NCI-H2029 (cell line): ENCODE data around the gene FAM168A.

Source experiments
- DNase-seq: peaks from one replicate; lab custom pipeline; 2025; lab: John Stamatoyannopoulos, UW

Gene FAM168A, protein sequence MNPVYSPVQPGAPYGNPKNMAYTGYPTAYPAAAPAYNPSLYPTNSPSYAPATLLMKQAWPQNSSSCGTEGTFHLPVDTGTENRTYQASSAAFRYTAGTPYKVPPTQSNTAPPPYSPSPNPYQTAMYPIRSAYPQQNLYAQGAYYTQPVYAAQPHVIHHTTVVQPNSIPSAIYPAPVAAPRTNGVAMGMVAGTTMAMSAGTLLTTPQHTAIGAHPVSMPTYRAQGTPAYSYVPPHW

DNA sequence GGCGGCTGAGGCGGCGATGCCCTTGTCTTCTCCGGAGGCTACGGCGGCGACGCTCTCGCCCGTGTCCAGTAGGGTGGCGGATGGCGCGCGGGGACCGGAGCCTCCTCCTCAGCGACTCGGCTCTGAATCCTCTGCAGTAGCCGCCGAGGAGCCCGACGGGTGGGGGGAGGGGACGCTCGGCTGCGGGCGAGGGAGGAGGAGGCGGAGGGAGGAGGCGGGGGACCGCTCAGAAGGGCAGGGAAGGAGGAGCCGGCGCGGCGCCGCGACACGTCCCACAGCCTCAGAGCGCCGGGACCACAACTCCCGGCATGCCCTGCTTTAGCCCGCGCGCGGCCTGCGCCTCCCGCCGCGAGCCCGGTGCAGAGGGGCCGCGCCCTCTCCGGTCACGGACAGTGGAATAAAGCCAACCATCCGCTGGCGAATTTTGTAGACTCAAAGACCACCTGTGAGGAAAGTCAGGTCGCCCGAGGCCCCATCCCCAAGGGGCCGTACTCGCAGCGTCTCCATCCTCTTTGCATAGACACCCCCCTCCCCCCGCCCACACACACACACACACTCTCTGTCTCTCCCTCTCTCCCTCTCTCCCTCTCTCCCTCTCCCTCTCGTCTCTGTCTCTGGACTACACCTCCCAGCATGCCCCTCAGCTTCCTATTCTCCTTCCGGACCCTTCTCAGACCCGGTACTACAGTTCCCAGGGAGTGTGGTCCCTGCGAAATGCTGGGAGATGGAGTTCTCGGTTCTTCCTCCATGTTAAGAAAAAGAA lies at the start of gene FAM168A:
Gene FAM168A (minus strand): TSS at position 157 of the 763 bp plus-strand sequence. CDS start 129,638 bp downstream, outside the sequence.
- peak; percentile 94 for DNase-seq

DNA sequence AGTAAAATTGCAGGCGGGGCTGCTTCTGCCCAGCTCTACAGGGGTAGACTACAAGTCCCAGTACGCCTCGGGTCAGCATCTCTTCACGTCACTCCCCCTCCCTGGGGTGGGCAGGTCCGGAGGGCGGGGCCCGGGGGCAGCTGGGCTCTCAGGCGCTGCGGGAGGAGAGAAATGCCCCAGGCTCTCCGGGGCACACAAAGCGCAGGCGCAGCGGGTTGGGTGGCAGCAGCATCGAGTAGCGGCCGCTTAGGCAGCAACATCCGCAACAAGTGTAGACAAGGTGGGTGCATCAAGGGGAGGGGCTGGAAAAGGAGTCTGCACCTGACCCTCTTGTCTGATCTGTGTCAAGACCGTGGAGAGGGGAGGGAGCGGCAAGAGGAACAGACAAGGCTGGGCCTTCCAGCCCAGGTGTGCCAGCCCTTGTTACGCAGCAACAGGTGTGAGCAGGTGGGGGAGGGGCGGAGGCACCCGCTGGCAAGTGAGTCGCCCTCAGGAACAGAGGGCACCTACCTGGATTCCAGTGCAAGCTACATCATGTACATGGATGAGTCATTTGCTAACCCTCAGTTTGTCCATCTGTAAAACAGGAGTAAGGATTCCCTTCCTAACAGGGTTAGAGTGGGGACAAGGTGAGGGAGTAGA lies 49.7 kb upstream of the FAM168A start:
- DNase-seq, result peak; percentile 98

DNA sequence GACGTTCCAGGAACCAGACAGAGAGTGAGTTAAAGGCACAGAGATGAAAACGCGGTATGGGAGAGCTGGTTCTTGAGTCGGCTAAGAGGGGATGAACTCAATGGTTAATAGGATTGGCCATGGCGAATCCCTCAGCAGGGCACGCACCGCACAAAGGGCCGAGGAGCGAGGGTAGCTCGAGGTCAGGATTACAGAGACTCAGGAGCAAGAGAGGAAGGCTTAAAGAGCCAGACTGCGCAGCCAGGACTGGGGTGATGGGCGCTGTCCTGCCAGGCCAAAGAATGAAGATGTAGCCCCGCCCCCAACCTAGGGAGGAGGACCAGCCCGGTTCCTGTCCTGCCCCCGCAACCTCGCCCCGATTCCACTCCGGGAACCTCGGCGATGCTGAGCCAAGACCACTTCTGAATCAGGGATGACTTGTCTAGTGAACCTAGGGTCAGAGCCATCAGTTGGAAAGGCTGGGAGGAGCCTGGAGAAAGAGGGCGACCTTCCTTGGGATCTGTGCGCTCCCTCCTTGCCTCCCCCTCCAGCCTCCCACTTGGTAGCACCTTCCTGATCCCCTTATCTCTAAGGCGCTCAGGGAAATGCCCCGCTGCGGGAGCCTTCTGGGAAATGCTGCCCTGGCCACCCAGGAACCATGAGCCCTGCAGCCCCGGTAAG lies 48.2 kb upstream of the FAM168A start, which contains the start of gene PLEKHB1:
Gene PLEKHB1 (plus strand): TSS at position 610 of the 660 bp plus-strand sequence. CDS start 28 bp downstream, at position 638.
- DNase-seq, result no peak

DNA sequence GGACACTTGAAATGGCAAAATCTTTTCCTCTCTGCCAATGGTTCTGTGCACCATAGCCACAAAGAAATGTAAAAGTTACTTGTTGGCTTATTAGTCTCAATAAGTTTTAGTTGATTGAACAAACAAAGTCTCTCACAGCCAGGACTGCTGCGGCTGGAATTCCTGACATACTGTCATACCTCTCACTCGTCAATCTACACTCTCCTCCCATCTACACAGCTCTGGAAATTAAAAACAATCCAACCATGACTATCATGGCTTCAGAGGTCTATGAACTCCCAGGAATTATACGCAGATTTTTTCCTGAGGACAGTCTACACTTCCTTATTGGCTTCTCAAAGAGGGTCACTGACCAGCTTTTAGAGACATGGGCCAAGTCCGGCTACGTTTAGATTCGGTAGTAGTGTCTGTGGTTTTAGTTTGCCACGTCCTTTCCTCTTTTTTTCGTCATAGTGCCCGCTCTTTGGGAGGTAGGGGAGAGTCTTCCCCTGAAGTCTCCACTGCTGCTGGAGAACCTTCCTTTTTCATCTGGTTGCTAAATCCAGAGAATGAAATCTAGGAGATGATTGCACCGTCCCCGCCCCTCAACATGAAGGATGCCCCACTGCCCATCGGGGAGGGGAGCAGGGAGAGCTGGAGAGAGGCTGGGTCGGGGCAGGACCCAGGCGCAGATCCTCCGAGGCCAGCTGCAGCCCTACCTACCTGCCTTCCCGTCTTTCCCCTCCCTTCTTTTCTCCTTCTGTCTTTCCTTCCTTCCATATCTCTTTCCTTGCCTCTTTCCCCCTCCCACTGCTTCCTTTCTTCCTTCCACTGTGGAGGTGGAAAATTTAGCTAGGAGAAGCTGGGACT lies 47.4 kb upstream of the FAM168A start:
- no peak for DNase-seq

DNA sequence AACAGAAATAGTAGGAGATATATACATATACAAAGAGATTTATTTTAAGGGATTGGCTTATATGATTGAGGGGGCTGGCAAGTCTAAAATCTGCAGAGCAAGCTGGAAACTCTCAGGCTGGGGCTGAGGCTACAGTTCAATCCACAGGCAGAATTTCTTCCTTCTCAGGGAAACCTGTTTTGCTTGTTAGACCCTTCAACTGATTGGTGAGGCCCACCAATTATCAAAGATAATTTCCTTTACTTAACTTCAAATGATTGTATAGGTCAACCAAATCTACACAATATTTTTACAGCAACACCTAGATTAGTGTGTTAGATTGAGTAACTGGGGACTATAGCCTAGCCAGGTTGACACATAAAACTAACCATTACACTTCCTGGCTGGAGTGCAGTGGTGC lies 43.8 kb upstream of the FAM168A start:
- no peak for DNase-seq

DNA sequence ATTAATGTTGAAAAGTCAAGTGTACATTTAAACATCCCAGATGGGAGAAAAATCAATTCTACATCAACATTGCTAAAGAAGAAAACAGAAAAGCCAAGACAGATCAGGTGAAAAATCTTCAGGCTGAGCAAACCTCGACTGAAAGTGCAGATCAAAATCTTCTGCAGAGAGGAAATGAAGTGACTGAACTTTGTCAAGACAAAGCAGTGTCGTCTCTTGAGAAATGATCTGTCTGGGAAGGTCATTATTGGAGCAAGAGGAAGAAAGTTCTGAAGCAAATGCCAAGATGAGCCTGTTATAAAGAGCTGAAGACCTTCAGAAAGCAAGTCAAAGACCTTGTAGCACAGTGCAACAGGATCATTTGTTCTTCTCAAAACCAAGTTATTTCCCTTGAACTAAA lies 42.7 kb upstream of the FAM168A start:
- DNase-seq, result no peak

DNA sequence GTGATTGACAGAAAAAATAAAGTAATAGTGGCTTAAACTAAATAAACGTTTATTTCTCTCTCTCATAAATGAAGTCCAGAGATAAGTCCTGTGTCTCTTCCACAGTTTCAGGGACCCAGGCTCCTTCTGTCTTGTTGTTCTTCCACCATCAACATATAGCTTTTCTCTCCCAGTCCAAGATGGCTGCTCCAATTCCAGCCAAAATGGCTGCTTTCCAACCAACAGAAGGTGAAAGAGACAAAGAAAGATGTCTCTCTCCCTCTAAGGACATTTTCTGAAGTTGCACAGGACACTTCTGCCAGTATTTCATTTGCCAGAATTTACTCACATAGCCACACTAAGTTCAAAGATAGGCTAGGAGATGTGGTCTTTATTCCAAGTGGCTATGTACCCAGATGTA lies 39.1 kb upstream of the FAM168A start:
- no peak for DNase-seq

DNA sequence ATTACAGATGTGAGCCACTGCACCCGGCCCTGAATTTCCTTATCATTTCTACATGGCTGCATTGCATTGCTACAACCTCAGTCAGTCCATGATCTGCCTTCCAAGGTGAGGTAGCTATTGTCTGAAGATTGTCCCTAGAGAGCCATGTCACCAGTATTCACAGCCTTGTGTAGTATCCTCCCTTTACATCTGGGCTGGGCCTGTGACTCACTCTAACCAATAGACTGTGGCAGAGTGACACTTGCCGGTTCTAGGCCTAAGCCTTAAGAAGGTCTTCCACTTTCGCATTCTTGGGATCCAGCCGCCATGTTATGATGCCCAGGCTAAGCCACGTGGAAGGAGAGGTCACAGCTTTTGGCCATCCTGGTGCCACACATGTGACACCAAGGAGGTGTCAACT lies 38.3 kb upstream of the FAM168A start:
- DNase-seq, result no peak

DNA sequence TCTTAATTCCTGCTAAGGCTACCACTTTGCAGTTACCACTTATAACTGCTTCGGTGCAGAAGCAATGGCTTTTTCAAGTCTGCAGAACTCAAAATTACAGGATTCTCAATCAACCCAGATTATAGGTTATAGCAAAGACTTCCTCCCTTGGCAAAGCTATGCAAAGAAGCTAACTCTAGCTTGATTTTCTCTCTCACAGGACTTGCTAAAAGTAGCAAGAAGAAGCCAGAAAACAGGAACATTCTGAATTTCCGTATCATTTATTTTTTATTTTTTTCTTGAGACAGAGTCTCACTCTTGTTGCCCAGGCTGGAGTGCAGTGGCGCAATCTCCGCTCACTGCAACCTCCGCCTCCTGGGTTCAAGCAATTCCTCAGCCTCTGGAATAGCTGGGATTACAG lies 37.8 kb upstream of the FAM168A start:
- no peak for DNase-seq

DNA sequence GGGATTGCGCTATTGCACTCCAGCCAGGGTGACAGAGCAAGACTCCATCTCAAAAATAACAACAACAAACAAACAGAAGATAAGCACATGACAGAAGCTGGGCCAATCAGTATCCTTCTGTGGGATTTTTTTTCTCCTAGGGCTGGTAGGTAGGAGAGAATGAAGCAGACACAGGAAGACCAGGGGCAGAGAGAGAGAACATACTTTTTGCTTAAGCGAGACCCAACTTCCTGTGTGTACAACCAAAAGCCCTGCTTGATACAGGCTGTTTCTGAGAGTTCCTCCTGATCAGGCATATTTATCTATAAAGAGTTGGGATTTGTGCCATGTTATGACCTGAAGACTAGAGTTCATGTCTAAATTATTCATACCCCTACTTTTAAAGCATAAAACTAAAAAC lies 36.1 kb upstream of the FAM168A start:
- DNase-seq, result no peak

DNA sequence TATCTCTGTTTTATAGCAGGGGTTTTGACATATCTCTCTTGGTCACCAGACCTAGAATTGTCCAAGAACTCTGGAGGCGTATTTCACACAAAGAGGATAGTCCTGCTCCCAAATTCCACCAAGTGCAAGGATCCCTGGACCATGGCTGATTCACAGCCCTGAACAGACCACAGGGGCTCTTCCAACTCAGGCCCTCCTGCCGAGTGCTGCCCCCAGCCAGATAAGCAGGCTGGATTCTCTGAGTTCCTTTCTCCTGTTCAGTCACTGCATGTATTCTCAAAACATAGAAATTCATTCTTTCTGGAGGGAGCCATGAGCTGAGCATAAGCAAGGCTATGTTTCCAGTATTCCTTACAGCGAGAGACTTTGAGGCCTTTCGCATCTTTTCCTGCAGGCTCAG lies 35.1 kb upstream of the FAM168A start:
- no peak for DNase-seq

DNA sequence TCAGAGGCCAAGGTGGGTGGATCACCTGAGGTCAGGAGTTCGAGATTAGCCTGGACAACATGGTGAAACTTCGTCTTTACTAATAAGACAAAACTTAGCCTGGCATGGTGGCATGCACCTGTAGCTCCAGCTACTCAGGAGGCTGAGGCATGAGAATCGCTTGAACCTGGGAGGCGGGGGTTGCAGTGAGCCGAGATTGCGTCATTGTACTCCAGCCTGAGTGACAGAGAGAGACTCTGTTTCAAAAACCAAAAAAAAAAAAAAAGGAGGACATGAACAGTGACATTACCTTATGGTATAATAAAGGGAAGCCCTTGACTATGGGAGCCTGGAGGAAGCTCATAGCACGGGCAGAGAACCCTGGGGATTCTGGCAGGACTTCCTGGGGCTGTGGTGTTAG lies 32.0 kb upstream of the FAM168A start:
- no peak for DNase-seq

DNA sequence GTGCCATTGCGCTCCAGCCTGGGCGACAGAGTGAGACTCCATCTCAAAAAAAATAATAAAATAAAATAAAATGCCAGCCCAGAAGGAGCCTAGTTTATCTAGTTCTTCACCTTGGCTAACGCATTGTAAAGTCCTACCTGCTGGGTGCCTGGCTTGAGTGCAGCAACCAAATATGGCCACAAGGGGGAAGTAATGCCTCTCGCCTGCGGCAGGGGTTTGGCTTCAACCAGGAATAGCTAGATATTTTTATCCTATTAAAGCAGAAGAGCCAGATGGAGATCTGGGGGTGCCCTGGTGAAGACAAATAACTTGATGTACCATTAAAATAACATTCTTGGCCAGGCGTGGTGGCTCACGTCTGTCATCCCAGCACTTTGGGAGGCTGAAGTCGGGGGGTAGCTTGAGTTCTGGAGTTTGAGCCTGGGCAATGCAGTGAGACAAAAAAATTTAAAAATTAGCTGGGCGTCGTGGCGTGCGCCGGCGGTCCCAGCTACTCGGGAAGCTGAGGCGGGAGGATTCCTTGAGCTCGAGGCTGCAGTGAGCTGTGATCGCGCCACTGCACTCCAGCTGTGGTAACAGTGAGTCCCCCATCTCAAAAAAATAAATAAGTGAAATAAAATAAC lies 27.9 kb upstream of the FAM168A start:
- DNase-seq, result peak; percentile 72

DNA sequence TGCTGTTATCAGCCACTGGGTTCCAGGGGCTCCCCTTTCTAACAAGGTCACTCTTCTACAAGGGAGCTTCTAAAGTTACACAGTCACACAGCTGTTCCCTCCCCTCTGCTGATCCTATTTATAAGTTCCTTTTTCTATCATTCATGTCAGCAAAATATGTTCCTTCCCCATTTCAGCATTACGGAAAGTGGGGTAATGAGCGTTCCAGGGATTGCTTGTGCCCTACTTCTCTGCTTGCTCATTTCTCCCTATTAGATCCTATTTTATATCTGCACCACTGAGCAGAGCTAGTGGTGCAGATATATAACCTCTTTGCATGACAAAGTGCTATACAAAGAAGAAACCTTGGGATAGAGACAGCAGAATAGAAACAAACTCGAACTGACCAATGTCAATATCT lies 25.8 kb upstream of the FAM168A start:
- DNase-seq, result no peak

DNA sequence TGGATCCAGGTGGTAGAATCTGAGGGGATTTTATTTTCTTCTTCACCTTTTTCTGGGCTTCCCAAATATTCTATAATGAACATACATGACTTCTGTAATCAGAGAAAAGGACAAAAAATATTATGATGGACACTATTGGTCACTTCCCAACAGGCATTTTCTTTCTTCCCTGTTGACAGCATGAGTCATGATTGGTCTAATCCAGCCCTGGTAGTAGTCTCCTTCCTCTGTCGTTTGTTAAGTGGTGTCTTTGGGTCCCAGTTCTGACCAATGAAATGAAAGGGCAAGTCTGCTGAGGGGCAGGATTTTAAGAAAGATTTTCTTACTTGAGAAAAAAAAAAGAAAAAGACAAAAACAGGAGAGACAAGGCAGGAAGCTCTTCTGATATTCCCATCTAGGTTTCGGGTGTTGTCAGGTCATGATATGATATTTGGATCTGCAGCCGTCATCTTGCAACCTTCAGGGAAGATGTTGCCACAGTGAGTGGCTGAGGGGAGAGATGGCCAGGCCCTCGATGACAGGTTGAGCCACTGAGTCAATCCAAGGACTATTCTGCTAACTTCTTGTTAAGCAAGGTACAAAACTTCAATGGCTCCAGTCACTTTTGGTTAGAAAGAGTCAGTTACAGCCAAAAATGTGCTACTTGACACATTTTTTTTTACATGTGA lies 25.1 kb upstream of the FAM168A start:
- DNase-seq, result no peak

DNA sequence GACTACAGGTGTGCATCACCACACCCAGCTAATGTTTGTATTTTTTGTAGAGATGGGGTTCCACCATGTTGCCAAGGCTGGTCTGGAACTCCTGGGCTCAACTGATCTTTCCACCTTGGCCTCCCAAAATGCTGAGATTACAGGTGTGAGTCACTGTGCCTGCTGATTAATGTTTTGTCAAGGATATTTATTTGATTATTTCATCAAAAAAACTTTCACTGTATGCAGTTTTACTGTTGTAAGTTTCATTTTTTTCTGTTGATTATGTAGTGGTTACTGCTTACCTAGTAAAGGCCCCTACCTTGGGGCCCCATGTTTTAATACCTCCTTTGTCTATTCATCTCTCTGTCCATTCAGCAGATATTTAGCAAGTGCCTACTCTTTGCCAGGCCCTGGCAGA lies 16.7 kb upstream of the FAM168A start:
- no peak for DNase-seq

DNA sequence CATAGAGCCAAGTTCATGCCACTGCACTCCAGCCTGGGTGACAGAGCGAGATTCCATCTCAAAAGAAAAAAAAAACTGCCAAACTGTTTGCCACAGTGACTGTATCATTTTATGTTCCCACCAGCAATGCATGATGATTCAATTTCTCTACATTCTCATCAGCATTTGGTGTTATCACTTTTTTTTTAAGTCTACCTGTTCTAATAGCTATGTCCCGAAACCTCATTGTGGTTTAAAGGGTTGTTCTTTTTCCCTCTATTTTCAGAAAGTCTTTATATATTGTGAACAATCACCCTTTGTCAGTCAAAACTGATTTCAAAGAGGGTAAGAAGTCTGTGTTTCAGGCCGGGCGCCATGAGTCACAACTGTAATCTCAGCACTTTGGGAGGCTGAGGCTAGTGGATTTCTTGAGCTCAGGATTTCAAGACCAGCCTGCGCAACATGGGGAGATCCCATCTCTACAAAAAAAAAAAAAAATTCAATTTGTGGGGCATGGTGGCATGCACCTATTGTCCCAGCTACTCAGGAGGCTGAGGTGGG lies 14.8 kb upstream of the FAM168A start:
- DNase-seq, result no peak

DNA sequence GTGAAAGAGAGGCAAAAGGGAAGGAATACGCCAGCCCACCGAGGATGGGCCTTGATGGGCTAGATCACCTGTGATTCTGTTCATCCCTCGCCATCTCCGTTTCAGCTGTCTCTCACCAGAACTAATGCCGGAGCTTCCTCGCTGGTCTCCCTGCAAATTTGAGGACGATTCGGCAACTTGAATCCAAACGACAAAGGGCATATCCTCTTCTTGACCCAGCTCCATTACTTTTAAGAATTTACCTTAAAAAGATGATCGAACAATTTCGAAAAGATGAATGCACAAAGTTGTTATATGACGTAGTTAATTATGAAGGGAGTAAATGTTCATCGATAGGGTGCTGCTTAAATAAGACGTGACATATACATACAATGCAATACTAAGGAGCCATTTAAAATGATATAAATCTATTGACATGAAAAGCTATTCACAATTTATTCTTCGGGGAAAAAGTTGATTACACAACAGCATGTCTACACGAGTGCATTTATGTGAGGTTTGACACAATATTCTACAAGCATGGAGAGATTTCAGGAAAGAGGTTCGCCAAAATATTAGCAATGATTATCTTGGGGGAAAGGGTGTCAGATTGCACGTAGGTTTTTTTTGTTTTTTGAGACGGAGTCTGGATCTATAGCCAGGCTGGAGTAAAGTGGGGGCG lies 937 bp upstream of the FAM168A start:
- no peak for DNase-seq

DNA sequence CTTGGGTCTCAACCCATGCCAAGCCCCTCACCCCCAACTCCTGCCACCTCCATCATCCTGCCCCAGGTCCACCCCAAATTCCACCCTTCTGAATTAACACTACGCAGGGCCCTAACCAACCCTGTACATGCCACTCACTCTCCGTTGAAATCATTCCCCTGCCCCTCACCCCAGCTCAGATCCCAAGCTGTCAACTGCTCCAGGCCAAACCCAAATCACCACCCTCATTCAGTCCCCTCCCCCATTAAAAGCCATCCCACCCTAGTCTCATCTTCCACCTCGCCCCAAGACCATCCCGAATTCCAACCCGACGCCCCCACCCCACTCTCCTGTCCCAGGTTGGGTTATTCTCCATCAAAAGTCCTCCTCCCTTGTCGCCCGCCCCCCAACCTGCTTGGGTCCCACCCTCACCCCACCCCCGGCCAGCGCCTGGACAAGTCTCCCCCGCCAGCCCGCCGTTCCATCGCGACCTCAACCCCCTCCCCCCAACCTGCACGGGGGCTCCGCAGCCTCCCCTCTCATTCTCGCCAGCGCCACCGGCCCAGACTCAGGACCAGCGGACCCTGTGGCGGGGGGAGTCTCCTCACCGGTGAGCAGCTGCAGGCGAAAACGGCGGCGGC lies 466 bp downstream of the FAM168A start:
- DNase-seq, result no peak
